ENCODE measurements around the gene DGCR6L.
"Not testable (repeated sequence)": the region's sequence is repeated elsewhere in the genome, so short reads cannot be mapped to it uniquely, and the experiment has no call there.

GRCh38 chr22:20313306-20314077 is 6.4 kb downstream of the DGCR6L start:
- TF ChIP-seq POLR2A (IDR thresholded peaks at IDR 0.05; ENCODE audit: low read length); GATA1 (IDR thresholded peaks at IDR 0.05; ENCODE audit: low read depth, low read length): not testable (repeated sequence)

Data from erythroblast (primary cell).